ENCODE results near the gene SYNRG. TPM values are rescaled to one million over a fixed set of nuclear protein-coding genes. Genes with fewer than 3 reads are reported as not detected.
A peak's percentile ranks its signal among the peaks of the same experiment; 100 is the strongest.

Gene SYNRG
- polyA plus RNA-seq, 1 donor (not counting 4 experiments of a cell fraction or from before 2014, with no cell fraction given): 9.2 TPM

- DNase-seq (ENCODE audit: low read depth, low spot score) (no peak), FAIRE-seq (no peak)
- Histone ChIP-seq H3K27me3 (ENCODE audit: control insufficient read depth, extremely low read depth, insufficient read depth, low read length) (no peaks in the 10 kb centered on the region), H3K27ac (ENCODE audit: control insufficient read depth, insufficient read depth, low read length) (peak overlapping the region; percentile 93), H3K9me1 (ENCODE audit: control insufficient read depth, extremely low read depth, insufficient read depth, low read length) (no peaks in the 10 kb centered on the region), H3K9me3 (ENCODE audit: control insufficient read depth, low read depth, low read length) (no peaks in the 10 kb centered on the region), H3K9ac (ENCODE audit: control insufficient read depth, extremely low read depth, insufficient read depth, low read length) (peak overlapping the region; percentile 97), H3K79me2 (ENCODE audit: control insufficient read depth, insufficient read depth, low read length) (peaks cover 38% of the 10 kb centered on the region), H3K4me1 (ENCODE audit: control insufficient read depth, extremely low read depth, insufficient read depth, low read length) (peaks cover 10% of the 10 kb centered on the region), H2AFZ (ENCODE audit: control insufficient read depth, low read length) (peak overlapping the region; percentile 89), H4K20me1 (ENCODE audit: control insufficient read depth, extremely low read depth, insufficient read depth, low read length) (no peaks in the 10 kb centered on the region), H3K36me3 (ENCODE audit: control insufficient read depth in 2 of 2, extremely low read depth in 1 of 2, insufficient read depth in 2 of 2, low read length in 2 of 2) (peaks cover 4 to 6% of the 10 kb centered on the region in 2 experiments), H3K4me3 (ENCODE audit: control insufficient read depth in 2 of 3, extremely low read depth in 1 of 3, insufficient read depth in 2 of 3, low read depth in 1 of 3, low read length in 3 of 3) (peak overlapping the region; percentile 69 to 79 (median 72)), H3K4me2 (ENCODE audit: control insufficient read depth, extremely low read depth, insufficient read depth, low read depth, low read length) (peak overlapping the region; percentile 87)
- dilution Hi-C loops (cut with MboI; ENCODE audit: extremely low pct_ligation_motif_present, low sequenced_read_pairs): no loop called here
- TF ChIP-seq CTCF (optimal IDR thresholded peaks at IDR 0.05 in 1 of 3, IDR thresholded peaks at IDR 0.05 in 1 of 3, conservative IDR thresholded peaks at IDR 0.05 in 1 of 3; ENCODE audit: extremely low read depth in 1 of 3, insufficient read depth in 2 of 3, low read length in 3 of 3): no peak
- no peak for TF ChIP-seq EZH2 (IDR thresholded peaks at IDR 0.05; ENCODE audit: low read length)
Observed at GRCh38 chr17:37642681-37643080, 33.5 kb upstream of the SYNRG start.

- dilution Hi-C loops (cut with MboI; ENCODE audit: extremely low pct_ligation_motif_present, low sequenced_read_pairs): no loop called here
- no peaks in the 10 kb centered on the region for H4K20me1 ChIP-seq (ENCODE audit: control insufficient read depth, extremely low read depth, insufficient read depth, low read length)
- peaks cover 4 to 6% of the 10 kb centered on the region in 2 experiments for H3K36me3 ChIP-seq (ENCODE audit: control insufficient read depth in 2 of 2, extremely low read depth in 1 of 2, insufficient read depth in 2 of 2, low read length in 2 of 2)
- DNase-seq (ENCODE audit: low read depth, low spot score) (no peak), FAIRE-seq (no peak)
- H3K9me1 ChIP-seq (ENCODE audit: control insufficient read depth, extremely low read depth, insufficient read depth, low read length): no peaks in the 10 kb centered on the region
- H3K79me2 ChIP-seq (ENCODE audit: control insufficient read depth, insufficient read depth, low read length): peaks cover 44% of the 10 kb centered on the region
- H3K4me1 ChIP-seq (ENCODE audit: control insufficient read depth, extremely low read depth, insufficient read depth, low read length): peaks cover 10% of the 10 kb centered on the region
- H3K4me3 ChIP-seq (ENCODE audit: control insufficient read depth in 2 of 3, extremely low read depth in 1 of 3, insufficient read depth in 2 of 3, low read depth in 1 of 3, low read length in 3 of 3): no peak overlapping the region
- H2AFZ ChIP-seq (ENCODE audit: control insufficient read depth, low read length): no peak overlapping the region
- no peaks in the 10 kb centered on the region for H3K27me3 ChIP-seq (ENCODE audit: control insufficient read depth, extremely low read depth, insufficient read depth, low read length)
- TF ChIP-seq CTCF (optimal IDR thresholded peaks at IDR 0.05 in 1 of 3, IDR thresholded peaks at IDR 0.05 in 1 of 3, conservative IDR thresholded peaks at IDR 0.05 in 1 of 3; ENCODE audit: extremely low read depth in 1 of 3, insufficient read depth in 2 of 3, low read length in 3 of 3): no peak
- TF ChIP-seq EZH2 (IDR thresholded peaks at IDR 0.05; ENCODE audit: low read length): no peak
- H3K4me2 ChIP-seq (ENCODE audit: control insufficient read depth, extremely low read depth, insufficient read depth, low read depth, low read length): no peak overlapping the region
- no peak overlapping the region for H3K27ac ChIP-seq (ENCODE audit: control insufficient read depth, insufficient read depth, low read length)
- no peaks in the 10 kb centered on the region for H3K9me3 ChIP-seq (ENCODE audit: control insufficient read depth, low read depth, low read length)
- no peak overlapping the region for H3K9ac ChIP-seq (ENCODE audit: control insufficient read depth, extremely low read depth, insufficient read depth, low read length)
Observed at GRCh38 chr17:37640015-37640414, 30.8 kb upstream of the SYNRG start.
